Sigmoid colon (tissue), 7 donors: ENCODE data around the gene SEC14L6. TPM values are rescaled to one million over a fixed set of nuclear protein-coding genes. Genes with fewer than 3 reads are reported as not detected.
A peak's percentile ranks its signal among the peaks of the same experiment; 100 is the strongest.

Experiments
- DNase-seq: peaks from one replicate; pipeline ENCODE4 v3.0.0-alpha.2; 2019
- H3K27ac ChIP-seq, 4 donors: fragments of 200-600 bp; sonication (generic); one replicate each; pipeline ENCODE4 v1.5.1; 2016 to 2019; ENCODE audit warnings: mild to moderate bottlenecking in 1 of 4
- H3K27me3 ChIP-seq, 3 donors: fragments of 200-600 bp; sonication (generic); one replicate each; pipeline ENCODE4 v1.5.1; 2019; ENCODE audit warnings: mild to moderate bottlenecking in 1 of 3
- H3K36me3 ChIP-seq, 4 donors: fragments of 200-600 bp; sonication (generic); one replicate each; pipeline ENCODE4 v1.5.1; 2016 to 2019
- H3K4me1 ChIP-seq, 4 donors: fragments of 200-600 bp; sonication (generic); one replicate each; pipeline ENCODE4 v1.5.1; 2017 to 2019
- H3K4me3 ChIP-seq, 4 donors: fragments of 200-600 bp; sonication (generic); one replicate each; pipeline ENCODE4 v1.5.1; 2017 to 2019; ENCODE audit warnings: mild to moderate bottlenecking in 2 of 4, moderate library complexity in 1 of 4
- H3K9me3 ChIP-seq, 4 donors: fragments of 200-600 bp in 3 of 4; sonication (generic) in 3 of 4; one replicate each; pipeline versions ENCODE4 v1.5.1 to v1.6.1; 2013 to 2019
- EP300 ChIP-seq, 4 donors: sonication (generic); formaldehyde crosslinking; IDR thresholded peaks; one replicate each; pipeline ENCODE4 v1.6.1; 2017; ENCODE audit warnings: antibody characterized with exemption in 4 of 4
- POLR2A ChIP-seq, 2 donors: fragments of 450-650 bp; IDR thresholded peaks; one replicate each; pipeline ENCODE4 v1.6.1; 2016; ENCODE audit warnings: antibody characterized with exemption in 2 of 2, mild to moderate bottlenecking in 2 of 2, moderate library complexity in 2 of 2
- POLR2AphosphoS5 ChIP-seq, 4 donors: sonication (generic); formaldehyde crosslinking; IDR thresholded peaks; one replicate each; pipeline ENCODE4 v1.6.1; 2017; ENCODE audit warnings: antibody characterized with exemption in 4 of 4
- WGBS, 2 donors: extraction: QIAGEN DNeasy Blood & Tissue Kit; methylation state at CpG; one replicate each; pipeline ENCODE4 v1.1.7; 2013; 5-methylcytosine and 5-hydroxymethylcytosine counted together
- intact Hi-C: fragments of 100-400 bp; cut with DNase I; formaldehyde crosslinking; loops from one replicate; pipeline ENCODE4 v1.15.1; 2023
- polyA plus RNA-seq, 3 donors: library from polyadenylated mRNA; stranded (reverse); fragments of 200-250 nt; gene quantifications; one replicate each; pipeline ENCODE4 v1.2.3, GENCODE V29; 2013
- total RNA-seq, 4 donors: library from RNA; depleted of rRNA; stranded (reverse); fragments of >200 nt; gene quantifications; one replicate each; pipeline ENCODE4 v1.1.0, GENCODE V29; 2016
- TF ChIP-seq, protein P1 (sequence below), 4 experiments: fragments of 450-650 bp in 3 of 4; fragments of 200-600 bp in 1 of 4; IDR thresholded peaks; one replicate each; pipeline ENCODE4 v1.5.1; 2016 to 2019; ENCODE audit warnings: antibody characterized with exemption in 4 of 4, mild to moderate bottlenecking in 3 of 4, moderate library complexity in 2 of 4
- donor health status: healthy with polysubstance abuse.
- donor health status: Bipolar disorder and iron deficiency.
- donor health status: healthy.

Gene SEC14L6
- total and polyA plus RNA-seq, 7 donors = 0.10 to 4.3 (median 0.62) TPM; not detected in 3

DNA sequence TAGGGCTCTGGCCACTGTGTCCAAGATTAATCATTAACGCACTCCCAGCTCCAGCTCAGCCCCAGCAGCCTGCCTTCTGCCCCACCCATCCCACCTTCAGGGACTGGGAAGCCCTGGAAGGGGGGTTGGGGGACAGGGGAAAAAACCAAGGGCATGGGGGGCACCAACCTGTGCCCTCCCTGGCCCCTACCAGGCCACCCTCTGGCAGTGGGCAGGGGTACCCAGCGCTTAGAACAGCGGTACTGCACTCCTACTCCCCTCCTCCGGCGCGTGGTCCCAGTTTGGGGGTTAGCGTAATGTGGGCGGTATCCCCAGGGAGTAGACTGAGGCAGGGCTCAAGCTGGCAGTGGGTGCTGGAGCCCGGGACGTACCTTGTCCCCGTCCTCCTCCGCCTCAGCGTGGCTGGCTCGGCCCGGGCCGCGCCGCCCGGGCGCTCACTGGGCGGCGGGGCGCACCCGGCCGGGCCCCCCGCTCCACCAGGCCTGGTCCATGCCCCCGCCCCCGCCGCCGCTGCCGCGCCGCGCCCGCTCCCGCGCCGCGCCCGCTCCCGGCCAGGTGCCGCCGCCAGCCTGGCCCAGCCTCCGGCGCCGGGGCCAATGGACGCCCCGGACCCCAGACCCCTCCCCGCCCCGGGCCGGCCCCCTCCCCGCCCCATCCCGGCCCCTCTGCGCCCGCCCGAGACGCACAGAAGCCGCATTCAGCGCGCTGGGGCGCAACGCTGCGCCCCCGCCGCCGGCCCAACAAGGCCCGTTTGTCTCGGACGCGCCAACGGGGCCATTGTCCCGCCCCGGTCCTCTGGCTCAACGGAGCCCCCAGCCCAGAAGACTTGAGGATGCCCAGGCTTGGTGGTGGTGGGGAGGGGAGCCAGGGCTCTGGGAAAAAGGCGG is 27.8 kb upstream of the SEC14L6 start, which contains the start of gene GAL3ST1:
TSS of gene GAL3ST1 (minus strand) at position 571 of the 887 bp plus-strand sequence. CDS start 17,273 bp downstream, outside the sequence.
- Histone ChIP-seq H3K4me1 (peaks cover 0 to 18% (median 14%) of the 10 kb centered on the region in 4 donors), H3K27me3 (no peaks in the 10 kb centered on the region), H3K9me3 (no peaks in the 10 kb centered on the region), H3K4me3 (peak within 1 kb of the TSS in 3 of 4 donors; percentile 28 to 29 (median 28)), H3K36me3 (peaks cover 34 to 41% (median 37%) of the 10 kb centered on the region in 4 donors), H3K27ac (peak within 1 kb of the TSS; percentile 32 to 61 (median 48))
- intact Hi-C loops = no loop called here
- WGBS, 2 donors = 4 to 7% methylated on average over 75 of the region's 75 CpGs
- DNase-seq = no peak
- TF ChIP-seq POLR2A (IDR thresholded peaks at IDR 0.05) (no peak), POLR2AphosphoS5 (IDR thresholded peaks at IDR 0.05) (no peak), EP300 (IDR thresholded peaks at IDR 0.05) (no peak)
- TF ChIP-seq, protein P1, sequence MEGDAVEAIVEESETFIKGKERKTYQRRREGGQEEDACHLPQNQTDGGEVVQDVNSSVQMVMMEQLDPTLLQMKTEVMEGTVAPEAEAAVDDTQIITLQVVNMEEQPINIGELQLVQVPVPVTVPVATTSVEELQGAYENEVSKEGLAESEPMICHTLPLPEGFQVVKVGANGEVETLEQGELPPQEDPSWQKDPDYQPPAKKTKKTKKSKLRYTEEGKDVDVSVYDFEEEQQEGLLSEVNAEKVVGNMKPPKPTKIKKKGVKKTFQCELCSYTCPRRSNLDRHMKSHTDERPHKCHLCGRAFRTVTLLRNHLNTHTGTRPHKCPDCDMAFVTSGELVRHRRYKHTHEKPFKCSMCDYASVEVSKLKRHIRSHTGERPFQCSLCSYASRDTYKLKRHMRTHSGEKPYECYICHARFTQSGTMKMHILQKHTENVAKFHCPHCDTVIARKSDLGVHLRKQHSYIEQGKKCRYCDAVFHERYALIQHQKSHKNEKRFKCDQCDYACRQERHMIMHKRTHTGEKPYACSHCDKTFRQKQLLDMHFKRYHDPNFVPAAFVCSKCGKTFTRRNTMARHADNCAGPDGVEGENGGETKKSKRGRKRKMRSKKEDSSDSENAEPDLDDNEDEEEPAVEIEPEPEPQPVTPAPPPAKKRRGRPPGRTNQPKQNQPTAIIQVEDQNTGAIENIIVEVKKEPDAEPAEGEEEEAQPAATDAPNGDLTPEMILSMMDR (IDR thresholded peaks at IDR 0.05) = no peak

DNA sequence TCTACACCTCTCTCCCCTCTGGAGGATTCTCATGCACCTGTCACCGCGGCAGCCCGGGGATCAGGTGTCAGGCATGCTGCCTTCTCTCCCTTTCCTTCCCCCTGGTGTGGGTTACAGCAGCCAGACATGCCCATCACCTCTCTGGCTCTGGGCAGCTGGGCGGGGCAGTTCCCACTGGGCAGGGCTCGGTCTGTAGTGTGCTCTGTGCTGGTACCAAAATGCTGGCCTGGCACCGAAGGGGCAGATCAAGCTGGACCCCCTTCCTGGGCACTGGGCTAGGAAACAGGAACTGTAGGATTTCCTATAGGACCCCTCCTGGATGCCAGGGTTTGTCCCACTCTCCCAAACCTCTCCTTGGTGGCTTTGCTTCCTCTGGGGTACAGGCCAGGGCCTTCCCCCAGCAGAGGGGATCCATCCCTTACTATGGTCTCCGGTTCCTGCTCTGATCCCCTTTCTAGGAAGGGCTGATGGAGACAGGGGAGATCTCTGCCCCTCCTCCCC is 27.1 kb upstream of the SEC14L6 start:
- peaks cover 0 to 18% (median 14%) of the 10 kb centered on the region in 4 donors for H3K4me1 ChIP-seq
- H3K9me3 ChIP-seq = no peaks in the 10 kb centered on the region
- no peak for TF ChIP-seq EP300 (IDR thresholded peaks at IDR 0.05)
- no peak for TF ChIP-seq POLR2AphosphoS5 (IDR thresholded peaks at IDR 0.05)
- TF ChIP-seq POLR2A (IDR thresholded peaks at IDR 0.05) = no peak
- TF ChIP-seq, protein P1 (IDR thresholded peaks at IDR 0.05) = no peak
- H3K27me3 ChIP-seq = no peaks in the 10 kb centered on the region
- intact Hi-C loops = no loop called here
- H3K4me3 ChIP-seq = peak overlapping the region in 2 of 4 donors; percentile 19 to 28
- peaks cover 27 to 34% (median 30%) of the 10 kb centered on the region in 4 donors for H3K36me3 ChIP-seq
- no peak for DNase-seq
- H3K27ac ChIP-seq = peak overlapping the region in 3 of 4 donors; percentile 32 to 55 (median 45)
- WGBS, 2 donors = 11 to 41% methylated on average over 7 of the region's 7 CpGs

DNA sequence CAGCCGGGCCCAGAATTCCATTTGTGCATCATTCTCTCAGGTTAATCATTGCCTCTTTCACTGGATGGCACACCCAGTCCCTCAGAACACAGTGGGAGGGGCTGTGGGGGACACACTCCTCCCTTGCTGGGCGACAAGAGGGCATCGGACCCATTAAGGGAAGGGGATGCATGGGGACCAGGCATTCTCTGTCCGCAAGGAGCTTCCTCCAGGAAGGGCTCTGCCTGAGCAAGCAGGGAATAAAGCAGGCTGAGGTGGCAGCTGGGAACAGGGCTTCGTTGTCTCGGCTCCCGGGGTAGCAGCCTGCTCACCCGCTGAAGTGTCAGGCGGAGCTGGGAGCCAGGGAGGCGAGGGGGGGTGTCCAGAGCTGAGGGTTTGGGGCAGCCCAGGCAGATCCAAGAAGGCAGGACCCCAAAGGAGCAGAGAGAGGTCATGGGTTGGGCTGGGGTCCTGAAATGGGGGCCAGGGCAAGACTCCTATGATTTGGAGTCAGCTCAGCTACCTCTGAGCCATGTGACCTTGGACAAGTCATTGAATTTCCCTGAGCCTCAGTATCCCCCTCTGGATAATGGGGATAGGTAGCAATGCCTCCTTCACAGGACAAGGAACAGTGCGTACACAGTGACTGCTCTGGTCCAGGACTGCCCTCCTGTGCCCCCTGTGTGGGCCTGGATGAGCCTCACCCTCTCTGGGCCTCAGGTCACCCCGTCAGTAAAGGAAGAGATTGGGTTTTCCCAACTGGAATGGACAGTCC is 26.5 kb upstream of the SEC14L6 start:
- WGBS, 2 donors = 11 to 50% methylated on average over 12 of the region's 12 CpGs

DNA sequence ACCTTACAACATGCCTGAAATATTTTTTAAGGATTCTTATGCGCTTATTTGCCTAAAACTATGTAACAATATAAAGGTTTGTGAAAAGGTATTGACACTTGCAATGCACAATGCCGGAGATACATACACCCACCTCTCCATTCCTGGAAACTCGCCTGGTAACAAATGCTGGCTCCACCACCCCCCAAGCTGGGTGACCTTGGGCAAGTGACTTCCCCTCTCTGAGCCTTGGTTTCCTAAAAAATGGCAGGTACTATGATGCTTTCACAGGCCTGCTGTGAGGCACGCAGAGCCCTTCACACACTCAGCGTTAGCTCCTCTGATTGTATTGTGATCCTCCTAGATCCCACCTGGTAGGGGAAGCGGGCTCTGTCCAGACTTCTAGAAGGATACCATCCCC is 25.7 kb upstream of the SEC14L6 start:
- no peak for TF ChIP-seq POLR2A (IDR thresholded peaks at IDR 0.05)
- TF ChIP-seq EP300 (IDR thresholded peaks at IDR 0.05) = no peak
- TF ChIP-seq, protein P1 (IDR thresholded peaks at IDR 0.05) = no peak
- WGBS, 2 donors = 74 to 87% methylated on average over 6 of the region's 6 CpGs
- intact Hi-C loops = no loop called here

More for the DNA sequence above, 26.5 kb upstream of the SEC14L6 start:
- Histone ChIP-seq H3K27me3 (no peaks in the 10 kb centered on the region), H3K4me1 (peaks cover 0 to 18% (median 14%) of the 10 kb centered on the region in 4 donors), H3K27ac (peak overlapping the region in 1 of 4 donors; percentile 55), H3K4me3 (no peak overlapping the region), H3K9me3 (no peaks in the 10 kb centered on the region), H3K36me3 (peaks cover 21 to 27% (median 24%) of the 10 kb centered on the region in 4 donors)
- DNase-seq = no peak
- no peak for TF ChIP-seq POLR2A (IDR thresholded peaks at IDR 0.05)
- TF ChIP-seq, protein P1 (IDR thresholded peaks at IDR 0.05) = no peak
- TF ChIP-seq POLR2AphosphoS5 (IDR thresholded peaks at IDR 0.05) = no peak
- TF ChIP-seq EP300 (IDR thresholded peaks at IDR 0.05) = no peak
- intact Hi-C loops = no loop called here

More for the DNA sequence above, 25.7 kb upstream of the SEC14L6 start:
- H3K4me1 ChIP-seq = peaks cover 0 to 18% (median 14%) of the 10 kb centered on the region in 4 donors
- peaks cover 0 to 3% (median 0%) of the 10 kb centered on the region in 3 donors for H3K27me3 ChIP-seq
- H3K36me3 ChIP-seq = peaks cover 15 to 19% (median 16%) of the 10 kb centered on the region in 4 donors
- no peak overlapping the region for H3K27ac ChIP-seq
- no peak for DNase-seq
- H3K9me3 ChIP-seq = no peaks in the 10 kb centered on the region
- H3K4me3 ChIP-seq = no peak overlapping the region
